ENCODE measurements around the gene NSD2. TPM values are rescaled to one million over a fixed set of nuclear protein-coding genes. Genes with fewer than 3 reads are reported as not detected.

NSD2 gene
- total and polyA plus RNA-seq, 4 donors = 5.1 to 71.5 (median 11.6) TPM

- no peak overlapping the region for H3K9ac ChIP-seq (ENCODE audit: low read depth in 1 of 2, low read length in 2 of 2)
- H3K27ac ChIP-seq (ENCODE audit: low read depth in 1 of 2, low read length in 2 of 2) = no peak overlapping the region
- no peaks in the 10 kb centered on the region for H3K9me3 ChIP-seq (ENCODE audit: control insufficient read depth in 4 of 4, low read length in 3 of 4)
- H3K4me1 ChIP-seq (ENCODE audit: control insufficient read depth in 4 of 4, insufficient read depth in 4 of 4, low read length in 3 of 4) = peaks cover 0 to 2% (median 0%) of the 10 kb centered on the region in 4 donors
- H3K4me3 ChIP-seq (ENCODE audit: low read depth in 1 of 3, low read length in 3 of 3) = no peak overlapping the region
- WGBS = 86% methylated on average over 6 of the region's 6 CpGs
- TF ChIP-seq FOXA2 (IDR thresholded peaks at IDR 0.05) = no peak
- TF ChIP-seq, protein P1, sequence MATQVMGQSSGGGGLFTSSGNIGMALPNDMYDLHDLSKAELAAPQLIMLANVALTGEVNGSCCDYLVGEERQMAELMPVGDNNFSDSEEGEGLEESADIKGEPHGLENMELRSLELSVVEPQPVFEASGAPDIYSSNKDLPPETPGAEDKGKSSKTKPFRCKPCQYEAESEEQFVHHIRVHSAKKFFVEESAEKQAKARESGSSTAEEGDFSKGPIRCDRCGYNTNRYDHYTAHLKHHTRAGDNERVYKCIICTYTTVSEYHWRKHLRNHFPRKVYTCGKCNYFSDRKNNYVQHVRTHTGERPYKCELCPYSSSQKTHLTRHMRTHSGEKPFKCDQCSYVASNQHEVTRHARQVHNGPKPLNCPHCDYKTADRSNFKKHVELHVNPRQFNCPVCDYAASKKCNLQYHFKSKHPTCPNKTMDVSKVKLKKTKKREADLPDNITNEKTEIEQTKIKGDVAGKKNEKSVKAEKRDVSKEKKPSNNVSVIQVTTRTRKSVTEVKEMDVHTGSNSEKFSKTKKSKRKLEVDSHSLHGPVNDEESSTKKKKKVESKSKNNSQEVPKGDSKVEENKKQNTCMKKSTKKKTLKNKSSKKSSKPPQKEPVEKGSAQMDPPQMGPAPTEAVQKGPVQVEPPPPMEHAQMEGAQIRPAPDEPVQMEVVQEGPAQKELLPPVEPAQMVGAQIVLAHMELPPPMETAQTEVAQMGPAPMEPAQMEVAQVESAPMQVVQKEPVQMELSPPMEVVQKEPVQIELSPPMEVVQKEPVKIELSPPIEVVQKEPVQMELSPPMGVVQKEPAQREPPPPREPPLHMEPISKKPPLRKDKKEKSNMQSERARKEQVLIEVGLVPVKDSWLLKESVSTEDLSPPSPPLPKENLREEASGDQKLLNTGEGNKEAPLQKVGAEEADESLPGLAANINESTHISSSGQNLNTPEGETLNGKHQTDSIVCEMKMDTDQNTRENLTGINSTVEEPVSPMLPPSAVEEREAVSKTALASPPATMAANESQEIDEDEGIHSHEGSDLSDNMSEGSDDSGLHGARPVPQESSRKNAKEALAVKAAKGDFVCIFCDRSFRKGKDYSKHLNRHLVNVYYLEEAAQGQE (IDR thresholded peaks at IDR 0.05) = no peak
- no peaks in the 10 kb centered on the region for H3K27me3 ChIP-seq (ENCODE audit: control insufficient read depth in 4 of 4, insufficient read depth in 4 of 4, low read length in 3 of 4)
- no peak for DNase-seq (ENCODE audit: low spot score)
- peaks cover 6 to 21% (median 11%) of the 10 kb centered on the region in 4 donors for H3K36me3 ChIP-seq (ENCODE audit: control insufficient read depth in 4 of 4, insufficient read depth in 3 of 4, low read depth in 1 of 4, low read length in 3 of 4)
Observed at GRCh38 chr4:1964443-1964842, 93.2 kb downstream of the NSD2 start.

DNA sequence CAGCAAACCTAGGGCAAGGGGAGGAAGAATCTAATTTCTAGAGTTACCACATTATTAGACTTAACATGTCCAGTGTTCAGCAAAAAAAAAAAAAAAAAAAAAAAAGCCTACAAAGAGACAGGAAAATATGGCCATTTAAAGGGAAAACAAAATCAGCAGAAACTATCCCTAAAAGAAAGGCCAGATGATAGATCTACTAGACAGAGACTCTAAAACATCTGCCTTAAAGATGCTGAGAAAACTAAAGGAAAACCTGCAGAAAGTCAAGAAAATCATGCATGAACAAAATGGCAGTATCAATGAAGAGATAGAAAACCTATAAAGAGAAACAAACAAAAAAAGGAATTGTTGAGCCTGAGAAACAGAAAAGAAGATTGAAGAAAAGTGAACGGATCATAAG lies 93.8 kb downstream of the NSD2 start:
- Histone ChIP-seq H3K4me3 (ENCODE audit: low read depth in 1 of 3, low read length in 3 of 3) (no peak overlapping the region), H3K27ac (ENCODE audit: low read depth in 1 of 2, low read length in 2 of 2) (no peak overlapping the region), H3K9me3 (ENCODE audit: control insufficient read depth in 4 of 4, low read length in 3 of 4) (no peaks in the 10 kb centered on the region), H3K27me3 (ENCODE audit: control insufficient read depth in 4 of 4, insufficient read depth in 4 of 4, low read length in 3 of 4) (no peaks in the 10 kb centered on the region), H3K36me3 (ENCODE audit: control insufficient read depth in 4 of 4, insufficient read depth in 3 of 4, low read depth in 1 of 4, low read length in 3 of 4) (peaks cover 6 to 21% (median 11%) of the 10 kb centered on the region in 4 donors), H3K9ac (ENCODE audit: low read depth in 1 of 2, low read length in 2 of 2) (no peak overlapping the region), H3K4me1 (ENCODE audit: control insufficient read depth in 4 of 4, insufficient read depth in 4 of 4, low read length in 3 of 4) (peaks cover 0 to 2% (median 0%) of the 10 kb centered on the region in 4 donors)
- 99% methylated on average over 1 of the region's 1 CpG for WGBS
- TF ChIP-seq, protein P2, sequence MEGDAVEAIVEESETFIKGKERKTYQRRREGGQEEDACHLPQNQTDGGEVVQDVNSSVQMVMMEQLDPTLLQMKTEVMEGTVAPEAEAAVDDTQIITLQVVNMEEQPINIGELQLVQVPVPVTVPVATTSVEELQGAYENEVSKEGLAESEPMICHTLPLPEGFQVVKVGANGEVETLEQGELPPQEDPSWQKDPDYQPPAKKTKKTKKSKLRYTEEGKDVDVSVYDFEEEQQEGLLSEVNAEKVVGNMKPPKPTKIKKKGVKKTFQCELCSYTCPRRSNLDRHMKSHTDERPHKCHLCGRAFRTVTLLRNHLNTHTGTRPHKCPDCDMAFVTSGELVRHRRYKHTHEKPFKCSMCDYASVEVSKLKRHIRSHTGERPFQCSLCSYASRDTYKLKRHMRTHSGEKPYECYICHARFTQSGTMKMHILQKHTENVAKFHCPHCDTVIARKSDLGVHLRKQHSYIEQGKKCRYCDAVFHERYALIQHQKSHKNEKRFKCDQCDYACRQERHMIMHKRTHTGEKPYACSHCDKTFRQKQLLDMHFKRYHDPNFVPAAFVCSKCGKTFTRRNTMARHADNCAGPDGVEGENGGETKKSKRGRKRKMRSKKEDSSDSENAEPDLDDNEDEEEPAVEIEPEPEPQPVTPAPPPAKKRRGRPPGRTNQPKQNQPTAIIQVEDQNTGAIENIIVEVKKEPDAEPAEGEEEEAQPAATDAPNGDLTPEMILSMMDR (IDR thresholded peaks at IDR 0.05; ENCODE audit: low read depth, low read length, missing input control) = no peak
- TF ChIP-seq RAD21 (IDR thresholded peaks at IDR 0.05) = no peak
- no peak for TF ChIP-seq RXRA (IDR thresholded peaks at IDR 0.05)
- TF ChIP-seq EGR1 (IDR thresholded peaks at IDR 0.05; ENCODE audit: low read depth in 2 of 2) = no peak
- no peak for TF ChIP-seq JUND (IDR thresholded peaks at IDR 0.05)
- no peak for TF ChIP-seq YY1 (IDR thresholded peaks at IDR 0.05)
- no peak for DNase-seq (ENCODE audit: low spot score)

- TF ChIP-seq, protein P3, sequence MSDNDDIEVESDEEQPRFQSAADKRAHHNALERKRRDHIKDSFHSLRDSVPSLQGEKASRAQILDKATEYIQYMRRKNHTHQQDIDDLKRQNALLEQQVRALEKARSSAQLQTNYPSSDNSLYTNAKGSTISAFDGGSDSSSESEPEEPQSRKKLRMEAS (IDR thresholded peaks at IDR 0.05) = no peak
- TF ChIP-seq RAD21 (IDR thresholded peaks at IDR 0.05) (no peak), FOXA2 (IDR thresholded peaks at IDR 0.05) (no peak), HNF4G (IDR thresholded peaks at IDR 0.05) (no peak), EGR1 (IDR thresholded peaks at IDR 0.05; ENCODE audit: low read depth in 2 of 2) (no peak)
- TF ChIP-seq, protein P4, sequence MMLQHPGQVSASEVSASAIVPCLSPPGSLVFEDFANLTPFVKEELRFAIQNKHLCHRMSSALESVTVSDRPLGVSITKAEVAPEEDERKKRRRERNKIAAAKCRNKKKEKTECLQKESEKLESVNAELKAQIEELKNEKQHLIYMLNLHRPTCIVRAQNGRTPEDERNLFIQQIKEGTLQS (IDR thresholded peaks at IDR 0.05) = no peak
- TF ChIP-seq, protein P1 (IDR thresholded peaks at IDR 0.05) = no peak
- DNase-seq (ENCODE audit: low spot score) = no peak
- Histone ChIP-seq H3K4me1 (ENCODE audit: control insufficient read depth in 4 of 4, insufficient read depth in 4 of 4, low read length in 3 of 4) (no peaks in the 10 kb centered on the region), H3K9ac (ENCODE audit: low read depth in 1 of 2, low read length in 2 of 2) (no peak overlapping the region), H3K4me3 (ENCODE audit: low read depth in 1 of 3, low read length in 3 of 3) (no peak overlapping the region), H3K27me3 (ENCODE audit: control insufficient read depth in 4 of 4, insufficient read depth in 4 of 4, low read length in 3 of 4) (no peaks in the 10 kb centered on the region), H3K36me3 (ENCODE audit: control insufficient read depth in 4 of 4, insufficient read depth in 3 of 4, low read depth in 1 of 4, low read length in 3 of 4) (peaks cover 4 to 11% (median 7%) of the 10 kb centered on the region in 4 donors), H3K9me3 (ENCODE audit: control insufficient read depth in 4 of 4, low read length in 3 of 4) (no peaks in the 10 kb centered on the region), H3K27ac (ENCODE audit: low read depth in 1 of 2, low read length in 2 of 2) (no peak overlapping the region)
- 91% methylated on average over 5 of the region's 5 CpGs for WGBS
Observed at GRCh38 chr4:1967512-1968149, 96.4 kb downstream of the NSD2 start.

All from liver (tissue), 9 donors.